HG03159 (cell line): ENCODE results near the gene APBB3.

Experiments used
- ATAC-seq: cut with Tn5 transposase; IDR thresholded peaks from one replicate; pipeline ENCODE4 v1.9.1; 2021; ENCODE audit warnings: mild to moderate bottlenecking, moderate library complexity; ENCODE audit not compliant: unreplicated experiment

APBB3 gene

GRCh38 chr5:140555747-140556312 lies 8.6 kb downstream of the APBB3 start:
- ATAC-seq = no peak

GRCh38 chr5:140554454-140554853 lies 9.9 kb downstream of the APBB3 start:
- ATAC-seq = no peak

GRCh38 chr5:140553657-140554056 lies 10.7 kb downstream of the APBB3 start:
- ATAC-seq = no peak

DNA sequence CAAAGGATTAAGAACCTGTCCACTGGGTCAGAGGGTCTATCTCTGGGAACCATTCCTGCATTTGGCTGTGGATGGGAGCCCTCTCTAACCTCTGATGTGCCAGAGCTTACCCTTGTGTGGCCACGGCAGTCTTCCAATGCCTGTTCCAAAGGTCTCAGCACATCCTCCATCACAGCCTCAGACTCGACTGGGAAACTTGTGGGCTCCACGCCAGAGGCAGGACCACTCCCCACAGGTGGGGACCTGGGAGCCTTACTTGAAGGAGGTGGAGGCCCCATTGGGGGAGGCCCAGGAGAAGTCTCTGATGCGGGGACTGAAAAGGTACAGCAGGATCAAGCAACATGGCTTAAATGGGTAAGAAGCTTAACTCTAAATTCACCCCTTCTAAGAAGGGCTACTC lies 12.5 kb downstream of the APBB3 start:
- no peak for ATAC-seq

DNA sequence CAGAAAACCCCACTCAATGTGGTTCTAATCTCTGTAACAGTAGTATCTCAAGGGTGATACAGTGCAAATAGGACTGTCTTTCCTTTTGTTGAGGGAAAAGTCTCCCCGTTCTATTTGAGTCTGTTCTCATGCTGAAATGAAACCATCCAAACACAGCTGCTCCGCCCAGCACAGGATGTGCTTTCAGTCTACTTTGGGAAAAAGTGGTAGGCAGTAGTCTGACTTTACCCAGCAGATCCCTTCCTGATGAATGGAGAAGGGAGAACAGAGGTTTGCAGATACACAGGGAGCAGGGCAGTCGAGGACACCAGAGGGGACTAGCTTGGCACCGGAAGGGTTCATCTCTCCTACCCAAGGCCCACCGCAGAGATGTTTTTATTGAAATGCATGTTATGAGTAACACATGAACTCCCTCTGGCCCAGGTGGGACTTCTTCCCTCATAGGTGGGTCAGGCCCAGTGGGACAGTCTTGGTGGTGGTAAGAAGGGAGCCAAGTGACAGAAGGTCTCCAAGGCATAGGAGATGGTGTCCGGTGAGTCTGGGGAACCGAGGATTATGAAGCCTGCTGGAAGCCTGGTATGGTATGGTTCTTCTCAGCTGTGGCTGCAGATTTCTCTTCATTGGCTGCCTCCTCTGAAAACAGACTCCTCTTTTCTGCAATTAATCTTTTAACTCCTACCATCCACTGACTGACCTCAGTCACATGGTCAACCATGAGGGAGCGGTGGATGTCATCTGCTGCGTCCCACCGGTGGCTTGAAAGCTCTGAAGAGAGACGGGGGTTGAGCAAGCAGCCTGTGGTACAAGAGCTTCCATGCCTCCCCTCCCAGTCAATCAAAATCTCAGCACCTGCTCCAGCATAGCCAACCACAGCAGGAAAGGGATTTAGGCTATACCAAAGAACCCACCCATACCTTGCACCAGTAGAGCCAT lies 14.0 kb downstream of the APBB3 start:
- no peak for ATAC-seq

DNA sequence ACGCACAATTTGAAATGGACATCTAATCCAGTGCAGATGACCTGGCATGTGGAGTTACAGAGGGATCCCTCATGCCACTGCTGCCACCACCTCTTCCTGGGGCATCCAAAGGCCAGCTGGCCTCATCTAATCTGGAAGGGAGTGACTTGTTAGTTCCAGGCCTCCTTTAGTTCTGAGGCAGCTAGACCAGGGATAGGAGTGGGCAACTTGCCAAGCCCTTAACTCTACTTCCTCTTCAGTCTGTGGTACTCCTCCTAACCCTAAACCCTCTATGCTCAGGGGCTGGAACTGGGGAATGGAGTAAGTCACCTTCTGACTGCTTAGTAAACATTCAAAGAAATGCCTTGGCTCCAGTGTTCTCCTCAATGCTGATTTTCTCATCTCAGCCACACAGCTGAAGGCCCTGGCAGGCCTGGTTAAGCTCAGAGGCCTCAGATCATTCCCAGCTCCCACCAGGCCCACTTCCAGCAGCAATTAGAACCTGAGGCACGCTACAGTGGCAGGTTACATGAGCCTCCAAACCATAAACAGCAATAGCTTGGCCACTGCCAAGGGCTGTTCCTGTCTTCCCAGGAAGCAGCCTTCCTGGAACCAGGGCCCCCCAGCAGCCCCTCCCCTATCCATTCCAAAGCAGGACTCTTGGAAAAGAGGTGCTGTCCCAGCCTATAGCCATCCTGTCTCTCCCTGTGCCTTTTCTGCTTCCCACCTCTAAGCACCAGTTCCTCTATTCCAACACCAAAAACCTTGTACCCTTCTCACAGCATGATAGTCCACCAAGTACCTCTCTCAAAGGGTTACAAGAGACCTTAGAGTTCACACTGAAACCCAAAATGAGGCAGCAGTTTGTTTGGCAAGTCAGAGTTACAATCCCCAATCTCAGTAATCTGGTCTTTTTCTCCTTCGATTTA lies 14.9 kb downstream of the APBB3 start:
- ATAC-seq = no peak

DNA sequence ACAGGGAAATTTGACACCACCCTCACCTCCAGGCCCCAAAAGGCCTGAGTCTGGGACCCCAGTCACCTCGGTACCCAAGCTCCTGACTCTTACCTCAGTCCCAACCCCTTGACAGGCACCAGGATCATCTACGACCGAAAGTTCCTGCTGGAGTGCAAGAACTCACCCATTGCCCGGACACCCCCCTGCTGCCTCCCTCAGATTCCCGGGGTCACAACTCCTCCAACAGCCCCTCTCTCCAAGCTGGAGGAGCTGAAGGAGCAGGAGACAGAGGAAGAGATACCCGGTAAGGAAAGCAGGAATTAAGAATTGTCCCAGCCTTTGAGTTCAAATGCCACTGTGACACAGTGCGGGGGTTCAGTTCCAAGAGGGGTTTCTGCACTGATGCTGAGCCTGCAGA lies 15.6 kb downstream of the APBB3 start:
- no peak for ATAC-seq

DNA sequence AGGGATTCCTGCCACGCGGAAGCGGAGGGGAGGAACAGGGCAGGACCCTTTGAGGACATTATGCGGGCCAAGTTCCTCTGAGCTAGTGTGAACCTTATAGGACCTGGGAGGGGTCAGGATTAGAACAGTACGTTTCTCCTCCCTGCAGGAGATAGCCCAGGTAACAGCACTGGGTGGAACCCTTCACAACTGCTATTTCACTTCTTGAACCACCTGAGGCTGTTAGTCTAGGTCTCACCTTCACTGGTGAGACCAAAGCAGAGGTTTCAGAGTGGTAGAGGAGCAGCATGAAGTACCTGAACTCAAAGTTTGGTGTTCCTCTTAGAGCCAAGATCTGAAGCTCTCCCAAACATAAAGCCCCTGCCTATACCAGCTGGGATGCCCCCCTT lies 16.1 kb downstream of the APBB3 start:
- ATAC-seq = peak; percentile 3

- ATAC-seq = peak; percentile 98
Measured at GRCh38 chr5:140547508-140548299, 16.7 kb downstream of the APBB3 start, which contains the start of gene EIF4EBP3. Gene EIF4EBP3 (plus strand): TSS chr5:140547662. CDS start chr5:140547738, 76 bp downstream.

GRCh38 chr5:140546851-140547507 lies 17.4 kb downstream of the APBB3 start:
- ATAC-seq = no peak

DNA sequence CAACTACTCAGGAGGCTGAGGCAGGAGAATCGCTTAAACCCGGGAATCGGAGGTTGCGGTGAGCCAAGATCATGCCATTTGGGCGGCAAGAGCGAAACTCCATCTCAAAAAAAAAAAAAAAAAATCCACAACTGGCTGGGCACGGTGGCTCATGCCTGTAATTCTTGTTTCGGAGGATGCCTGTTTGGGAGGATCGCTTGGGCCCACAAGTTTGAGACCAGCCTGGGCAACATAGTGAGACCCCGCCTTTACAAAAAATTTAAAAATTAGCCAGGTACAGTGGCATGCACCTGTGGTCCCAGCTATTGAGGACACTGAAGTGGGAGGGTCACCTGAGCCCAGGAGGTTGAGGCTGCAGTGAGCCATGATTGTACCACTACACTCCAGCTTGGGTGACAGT lies 18.8 kb downstream of the APBB3 start:
- ATAC-seq = no peak

DNA sequence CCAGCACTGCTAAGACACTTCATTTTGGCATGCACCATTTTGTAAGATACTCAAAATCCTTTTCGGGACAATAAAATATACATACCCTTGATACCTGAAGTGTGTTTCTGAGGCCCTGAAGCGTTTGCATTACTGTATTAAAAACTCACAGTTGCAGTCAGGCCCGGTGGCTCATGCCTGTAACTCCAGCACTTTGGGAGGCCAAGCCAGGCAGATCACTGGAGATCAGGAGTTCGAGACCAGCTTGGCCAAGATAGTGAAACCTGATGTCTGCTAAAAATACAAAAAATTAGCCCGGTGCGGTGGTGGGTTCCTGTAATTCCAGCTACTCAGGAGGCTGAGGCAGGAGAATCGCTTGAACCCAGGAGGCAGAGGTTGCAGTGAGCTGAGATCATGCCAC lies 19.4 kb downstream of the APBB3 start:
- ATAC-seq = no peak

DNA sequence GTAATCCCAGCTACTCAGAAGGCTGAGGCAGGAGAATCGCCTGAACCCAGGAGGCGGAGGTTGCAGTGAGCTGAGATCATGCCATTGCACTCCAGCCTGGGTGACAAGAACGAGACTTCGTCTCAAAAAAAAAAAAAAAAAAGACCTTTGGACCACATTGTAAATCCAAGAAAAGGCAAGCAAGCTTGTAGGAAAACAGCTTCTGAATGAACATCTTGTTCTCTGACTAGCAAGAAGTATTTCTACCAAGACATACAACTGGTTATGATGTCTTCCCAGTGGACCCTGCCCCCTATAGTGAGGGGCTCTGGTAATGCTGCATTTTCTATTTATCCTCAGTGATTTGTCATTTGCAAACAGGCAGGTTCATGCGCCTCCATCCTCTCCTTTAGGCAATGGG lies 21.4 kb downstream of the APBB3 start:
- no peak for ATAC-seq

DNA sequence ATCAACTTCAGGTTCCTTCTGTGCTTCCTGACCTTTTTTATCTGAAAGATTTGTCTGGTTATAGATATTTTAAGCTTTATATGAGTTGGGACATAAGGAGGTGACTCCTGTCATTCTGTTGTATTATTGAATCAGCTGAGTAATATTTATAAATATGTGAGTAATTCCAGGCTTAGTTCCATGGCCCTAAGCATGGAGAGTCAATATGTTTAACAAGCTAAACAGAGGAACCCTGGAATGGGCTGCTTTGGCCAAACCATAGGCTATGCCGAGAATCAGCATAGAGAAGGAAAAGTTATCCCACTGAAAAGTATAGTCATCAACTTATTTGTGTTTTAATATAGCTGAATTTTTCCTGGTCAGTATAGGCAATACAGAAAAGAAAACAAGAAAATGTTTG lies 24.2 kb downstream of the APBB3 start:
- ATAC-seq = no peak

- no peak for ATAC-seq
Measured at GRCh38 chr5:140524003-140524402, 40.4 kb downstream of the APBB3 start.

- no peak for ATAC-seq
Measured at GRCh38 chr5:140513124-140513523, 51.3 kb downstream of the APBB3 start.

DNA sequence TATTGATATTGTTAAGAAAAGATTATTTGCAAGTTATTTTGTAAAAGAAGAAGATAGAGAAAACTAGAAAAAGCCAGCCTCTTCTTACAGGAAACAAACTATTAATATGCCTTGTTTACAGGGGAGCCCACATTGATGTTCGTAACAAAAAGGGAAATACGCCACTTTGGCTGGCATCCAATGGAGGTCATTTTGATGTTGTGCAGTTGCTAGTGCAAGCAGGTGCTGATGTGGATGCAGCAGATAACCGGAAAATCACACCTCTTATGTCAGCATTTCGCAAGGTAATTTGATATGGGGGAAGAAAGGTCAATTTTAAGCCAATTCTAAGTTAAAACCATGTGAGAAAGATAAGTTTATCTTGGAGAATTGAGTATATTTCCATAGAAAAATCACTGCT lies 54.5 kb downstream of the APBB3 start:
- no peak for ATAC-seq
